ENCODE results near the gene ERI3.

DNA sequence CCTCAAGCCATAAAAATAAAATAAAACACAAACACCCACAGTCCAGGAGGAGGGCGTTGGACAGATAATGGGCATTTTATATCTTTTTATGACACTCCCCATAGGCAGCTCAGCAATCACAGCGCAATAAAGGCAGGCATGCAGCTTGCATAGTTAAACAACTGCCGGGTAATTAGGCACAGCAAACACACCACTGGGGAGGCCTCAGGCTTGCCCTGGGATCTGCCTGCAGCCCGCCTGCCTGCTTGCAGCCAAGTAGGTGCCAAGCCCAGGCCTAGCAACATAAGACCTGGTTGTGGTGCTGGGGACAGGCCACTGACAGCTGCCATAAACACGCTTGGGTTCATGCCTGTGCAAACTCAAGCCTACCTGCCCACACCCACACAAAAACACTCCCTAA lies 87.6 kb downstream of the ERI3 start:
- TF ChIP-seq GATA2 (IDR thresholded peaks at IDR 0.05; ENCODE audit: low read depth, low read length) (no peak), GATA3 (IDR thresholded peaks at IDR 0.05; ENCODE audit: low read depth, low read length) (no peak)

Measured in SH-SY5Y (cell line).